DND-41 (cell line): ENCODE measurements around the gene TH.

Source experiments
- ATAC-seq: fragments of 200-7000 bp; cut with Tn5 transposase; 3 replicates; pipeline ENCODE4 v1.9.1; 2021; ENCODE audit warnings: low read depth; ENCODE audit not compliant: insufficient read depth
- DNase-seq: peaks from one replicate; pipeline ENCODE4 v3.0.0-alpha.2; 2020
- H2AFZ ChIP-seq: 2 replicates; pipeline ENCODE4 v1.6.0; 2012; ENCODE audit warnings: low read depth, low read length
- H3K27ac ChIP-seq: 2 replicates; pipeline ENCODE4 v1.5.1; 2012; ENCODE audit warnings: low read length, inconsistent platforms
- H3K27me3 ChIP-seq: fragments of 200-600 bp; sonication (generic); 2 replicates; pipeline ENCODE4 v1.6.0; 2012; ENCODE audit warnings: low read length, mild to moderate bottlenecking, inconsistent platforms; ENCODE audit not compliant: insufficient read depth, poor library complexity
- H3K36me3 ChIP-seq: 2 replicates; pipeline ENCODE4 v1.5.1; 2012; ENCODE audit warnings: low read length, inconsistent platforms; ENCODE audit not compliant: insufficient read depth
- H3K4me1 ChIP-seq: 2 replicates; pipeline ENCODE4 v1.5.1; 2012; ENCODE audit warnings: mild to moderate bottlenecking, low read length; ENCODE audit not compliant: insufficient read depth
- H3K4me2 ChIP-seq: 2 replicates; pipeline ENCODE4 v1.6.0; 2012; ENCODE audit warnings: mild to moderate bottlenecking, moderate library complexity, low read length, inconsistent platforms; ENCODE audit not compliant: insufficient read depth
- H3K4me3 ChIP-seq, 2 experiments: fragments of 200-600 bp in 1 of 2; shearing (Covaris generic) in 1 of 2; 2 replicates each; pipeline ENCODE4 v1.5.1; 2012 to 2016; ENCODE audit warnings: inconsistent platforms in 2 of 2, low read length in 2 of 2, mild to moderate bottlenecking in 2 of 2, low read depth in 1 of 2, moderate library complexity in 1 of 2
- H3K79me2 ChIP-seq: 2 replicates; pipeline ENCODE4 v1.6.0; 2012; ENCODE audit warnings: low read length, inconsistent platforms; ENCODE audit not compliant: insufficient read depth
- H3K9ac ChIP-seq: 2 replicates; pipeline ENCODE4 v1.6.0; 2012; ENCODE audit warnings: low read depth, mild to moderate bottlenecking, inconsistent platforms, low read length, moderate library complexity
- H3K9me3 ChIP-seq: 2 replicates; pipeline ENCODE4 v1.5.1; 2012; ENCODE audit warnings: low read length, moderate library complexity, mild to moderate bottlenecking, inconsistent platforms; ENCODE audit not compliant: insufficient read depth, severe bottlenecking
- H4K20me1 ChIP-seq: 2 replicates; pipeline ENCODE4 v1.6.0; 2012; ENCODE audit warnings: low read length; ENCODE audit not compliant: insufficient read depth
- EZH2 ChIP-seq: IDR thresholded peaks from 3 replicates; pipeline ENCODE4 v1.6.1; 2012; ENCODE audit warnings: borderline replicate concordance, low read depth, mild to moderate bottlenecking, moderate library complexity, low read length, inconsistent platforms; ENCODE audit not compliant: severe bottlenecking
- TF ChIP-seq, protein P1 (sequence below): IDR thresholded peaks from 2 replicates; pipeline ENCODE4 v1.5.1; 2012; ENCODE audit warnings: borderline replicate concordance, low read length, moderate library complexity, mild to moderate bottlenecking; ENCODE audit not compliant: poor library complexity, severe bottlenecking; ENCODE audit errors: extremely low read depth

Gene TH

DNA sequence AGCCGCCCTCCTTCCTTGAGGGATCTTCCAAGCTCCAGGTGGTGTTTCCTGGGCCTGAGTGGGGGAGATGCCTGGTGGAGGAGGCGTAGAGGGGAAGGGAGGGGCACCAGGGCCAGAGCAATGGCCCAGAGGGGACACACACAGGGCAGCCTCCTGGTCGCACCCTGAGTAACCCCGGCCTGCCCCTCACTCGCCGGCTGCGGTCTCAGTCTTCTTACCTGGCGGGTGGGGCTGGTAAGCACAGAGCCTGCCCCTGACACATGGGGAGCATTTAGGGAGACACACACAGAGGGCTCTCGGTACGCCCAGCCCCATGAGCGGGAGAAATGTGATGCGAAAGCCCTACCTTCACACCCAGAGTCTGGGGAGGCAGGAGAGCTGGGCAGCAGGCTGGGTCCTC lies 56.3 kb downstream of the TH start:
- H3K79me2 ChIP-seq: no peaks in the 10 kb centered on the region
- H3K9me3 ChIP-seq: no peaks in the 10 kb centered on the region
- H3K36me3 ChIP-seq: no peaks in the 10 kb centered on the region
- TF ChIP-seq, protein P1, sequence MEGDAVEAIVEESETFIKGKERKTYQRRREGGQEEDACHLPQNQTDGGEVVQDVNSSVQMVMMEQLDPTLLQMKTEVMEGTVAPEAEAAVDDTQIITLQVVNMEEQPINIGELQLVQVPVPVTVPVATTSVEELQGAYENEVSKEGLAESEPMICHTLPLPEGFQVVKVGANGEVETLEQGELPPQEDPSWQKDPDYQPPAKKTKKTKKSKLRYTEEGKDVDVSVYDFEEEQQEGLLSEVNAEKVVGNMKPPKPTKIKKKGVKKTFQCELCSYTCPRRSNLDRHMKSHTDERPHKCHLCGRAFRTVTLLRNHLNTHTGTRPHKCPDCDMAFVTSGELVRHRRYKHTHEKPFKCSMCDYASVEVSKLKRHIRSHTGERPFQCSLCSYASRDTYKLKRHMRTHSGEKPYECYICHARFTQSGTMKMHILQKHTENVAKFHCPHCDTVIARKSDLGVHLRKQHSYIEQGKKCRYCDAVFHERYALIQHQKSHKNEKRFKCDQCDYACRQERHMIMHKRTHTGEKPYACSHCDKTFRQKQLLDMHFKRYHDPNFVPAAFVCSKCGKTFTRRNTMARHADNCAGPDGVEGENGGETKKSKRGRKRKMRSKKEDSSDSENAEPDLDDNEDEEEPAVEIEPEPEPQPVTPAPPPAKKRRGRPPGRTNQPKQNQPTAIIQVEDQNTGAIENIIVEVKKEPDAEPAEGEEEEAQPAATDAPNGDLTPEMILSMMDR: no peak
- TF ChIP-seq EZH2: no peak
- no peak overlapping the region for H3K9ac ChIP-seq
- no peaks in the 10 kb centered on the region for H4K20me1 ChIP-seq
- no peaks in the 10 kb centered on the region for H3K4me1 ChIP-seq
- peaks cover 10% of the 10 kb centered on the region for H3K27me3 ChIP-seq
- no peak for DNase-seq
- no peak overlapping the region for H2AFZ ChIP-seq
- no peak overlapping the region for H3K4me3 ChIP-seq
- no peak for ATAC-seq
- no peak overlapping the region for H3K4me2 ChIP-seq
- H3K27ac ChIP-seq: no peak overlapping the region

DNA sequence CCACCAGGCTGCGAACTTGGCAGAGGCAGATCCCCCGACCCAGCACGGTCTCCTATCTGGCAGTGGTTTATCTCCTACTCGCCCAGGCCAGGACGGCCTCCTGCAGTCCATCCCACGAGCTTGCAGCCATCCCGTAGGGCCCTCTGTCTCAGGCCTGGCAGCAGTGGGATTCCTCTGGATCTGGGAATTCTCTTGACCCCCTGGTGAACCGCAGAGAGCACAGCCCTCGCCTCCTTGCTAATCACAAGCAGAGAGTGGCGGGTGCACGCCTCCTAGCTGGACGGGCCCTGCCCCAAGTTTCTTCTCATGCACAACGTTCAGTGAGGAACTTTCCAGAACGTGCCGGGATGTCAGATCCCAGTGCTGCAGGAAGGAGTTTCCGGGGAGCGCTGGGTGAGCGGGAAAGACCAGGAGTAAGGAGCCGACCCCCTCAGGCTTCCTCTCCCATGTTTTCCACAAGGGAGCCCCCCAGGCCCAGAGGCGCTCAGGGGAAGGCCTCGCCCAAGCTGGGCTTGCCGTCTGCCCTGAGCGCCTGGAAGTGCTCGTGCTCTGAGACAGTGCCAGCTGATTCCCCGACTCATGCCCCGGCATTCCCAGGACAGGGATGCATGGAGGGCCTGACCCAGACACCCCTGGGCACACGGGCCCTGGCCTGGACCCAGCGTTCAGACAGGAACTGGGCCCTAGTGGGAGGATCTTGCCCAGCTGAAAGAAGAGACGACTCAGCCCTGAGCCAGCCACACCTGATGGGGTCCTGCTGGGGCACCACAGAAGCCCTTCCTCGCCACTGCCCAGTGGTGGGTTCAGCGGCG lies 57.0 kb downstream of the TH start:
- Histone ChIP-seq H3K9me3 (no peaks in the 10 kb centered on the region), H3K9ac (no peak overlapping the region), H3K27me3 (peaks cover 11% of the 10 kb centered on the region), H3K79me2 (no peaks in the 10 kb centered on the region), H2AFZ (no peak overlapping the region), H4K20me1 (no peaks in the 10 kb centered on the region), H3K36me3 (no peaks in the 10 kb centered on the region), H3K4me2 (no peak overlapping the region), H3K4me3 (no peak overlapping the region), H3K4me1 (no peaks in the 10 kb centered on the region), H3K27ac (no peak overlapping the region)
- TF ChIP-seq EZH2: no peak
- TF ChIP-seq, protein P1: no peak
- ATAC-seq: no peak
- DNase-seq: no peak
